ENCODE data around the gene NR5A1. TPM values are rescaled to one million over a fixed set of nuclear protein-coding genes. Genes with fewer than 3 reads are reported as not detected.

NR5A1 gene
- total RNA-seq, 1 experiment from 2014 or later = 0.64 TPM

- TF ChIP-seq SP1 (IDR thresholded peaks at IDR 0.05; ENCODE audit: low read depth) = no peak
- no peak for TF ChIP-seq SRF (IDR thresholded peaks at IDR 0.05; ENCODE audit: low read depth)
- TF ChIP-seq REST (IDR thresholded peaks at IDR 0.05; ENCODE audit: low read depth) = no peak
- no peak for TF ChIP-seq EZH2phosphoT487 (IDR thresholded peaks at IDR 0.05; ENCODE audit: borderline replicate concordance)
Measured at GRCh38 chr9:124456341-124457078, 50.7 kb downstream of the NR5A1 start (continued).

GRCh38 chr9:124455820-124456219, 51.4 kb downstream of the NR5A1 start:
- H4K20me1 ChIP-seq (ENCODE audit: insufficient read depth) = no peaks in the 10 kb centered on the region
- ATAC-seq = no peak
- POLR2A ChIA-PET = no interaction called here
- no peaks in the 10 kb centered on the region for H3K79me2 ChIP-seq (ENCODE audit: insufficient read depth, low read length)
- peaks cover 6 to 19% of the 10 kb centered on the region in 2 experiments; a peak in 2 of 4 replicates for H3K4me1 ChIP-seq (ENCODE audit: control insufficient read depth in 1 of 2, insufficient read depth in 2 of 2, low read length in 2 of 2)
- DNase-seq (ENCODE audit: low read depth, low spot score) = no peak
- no peak overlapping the region for H2AFZ ChIP-seq (ENCODE audit: low read depth, low read length, poor library complexity, severe bottlenecking)
- no peak overlapping the region for H3K9ac ChIP-seq (ENCODE audit: low read length)
- BruUV-seq (replicated peaks) = no TSS peak
- no peak overlapping the region for H3K4me3 ChIP-seq (replicated peaks in 1 of 2; ENCODE audit: low read depth in 1 of 2, low read length in 2 of 2)
- TF ChIP-seq YY1 (IDR thresholded peaks at IDR 0.05; ENCODE audit: extremely low read depth, insufficient replicate concordance, low read depth, low read length) (no peak), EGR1 (IDR thresholded peaks at IDR 0.05; ENCODE audit: low read depth) (no peak), EZH2phosphoT487 (IDR thresholded peaks at IDR 0.05; ENCODE audit: borderline replicate concordance) (no peak), FOSL1 (IDR thresholded peaks at IDR 0.05; ENCODE audit: low read depth) (no peak), POLR2AphosphoS5 (IDR thresholded peaks at IDR 0.05; ENCODE audit: low read depth, low read length) (no peak)
- RAD21 ChIA-PET (ENCODE audit: low non-redundant PET in 1 of 2, low total read pairs in 2 of 2, uncharacterized antibody in 2 of 2, unreplicated experiment in 2 of 2) = no interaction called here
- no peaks in the 10 kb centered on the region for H3K9me3 ChIP-seq (ENCODE audit: control insufficient read depth in 1 of 2, insufficient read depth in 1 of 2, low read depth in 1 of 2, low read length in 2 of 2)
- no peaks in the 10 kb centered on the region for H3K36me3 ChIP-seq (ENCODE audit: control insufficient read depth in 1 of 2, insufficient read depth in 2 of 2, low read length in 2 of 2)
- CTCF ChIA-PET = interaction anchor here (0.9 kb wide), 1 partner anchor 27 kb away, joined by 3 read pairs; no protein-coding TSS in a partner anchor
- no peaks in the 10 kb centered on the region for H3K27me3 ChIP-seq (ENCODE audit: insufficient read depth, low read length)
- H3K4me2 ChIP-seq (ENCODE audit: low read length) = no peak overlapping the region
- no peaks in the 10 kb centered on the region for H3K9me2 ChIP-seq (ENCODE audit: insufficient read depth)
- no peak overlapping the region for H3K27ac ChIP-seq (ENCODE audit: low read depth, low read length)
- intact Hi-C loops (cut with micrococcal nuclease) = no loop called here

Measured in HCT116 (cell line).